K562 (cell line): ENCODE measurements around the gene SLC34A2. TPM values are rescaled to one million over a fixed set of nuclear protein-coding genes. Genes with fewer than 3 reads are reported as not detected.
A peak's percentile ranks its signal among the peaks of the same experiment; 100 is the strongest.

Source experiments
- BRD9 ChIP-seq: fragments of 450-650 bp; IDR thresholded peaks from 2 replicates; pipeline ENCODE4 v1.6.1; 2018; ENCODE audit warnings: low read depth; ENCODE audit not compliant: partially characterized antibody
- C11orf30 ChIP-seq: fragments of 450-650 bp; IDR thresholded peaks from 2 replicates; pipeline ENCODE4 v1.6.1; 2016; ENCODE audit warnings: low read depth, mild to moderate bottlenecking
- CBFA2T3 ChIP-seq: fragments of 450-650 bp; IDR thresholded peaks from 2 replicates; pipeline ENCODE4 v1.6.1; 2017
- CREM ChIP-seq: IDR thresholded peaks from 2 replicates; pipeline ENCODE4 v1.6.1; 2014; ENCODE audit warnings: antibody characterized with exemption, low read depth
- FOXJ2 ChIP-seq: fragments of 200-800 bp; sonication (Bioruptor generic); IDR thresholded peaks from 2 replicates; pipeline ENCODE4 v1.6.1; 2016; ENCODE audit warnings: missing genetic modification characterization, missing compliant biosample characterization
- HDAC6 ChIP-seq: IDR thresholded peaks from 2 replicates; pipeline ENCODE4 v1.6.1; 2012; ENCODE audit warnings: low read depth, mild to moderate bottlenecking, control low read depth, inconsistent platforms, low read length, moderate library complexity
- MAX ChIP-seq: sonication (generic); formaldehyde crosslinking; IDR thresholded peaks from 2 replicates; pipeline ENCODE4 v1.9.0; 2022; ENCODE audit warnings: mild to moderate bottlenecking, missing genetic modification reagents
- MCM2 ChIP-seq: fragments of 450-650 bp; IDR thresholded peaks from 2 replicates; pipeline ENCODE4 v1.6.1; 2017; ENCODE audit warnings: low read depth, mild to moderate bottlenecking
- MTA2 ChIP-seq: fragments of 450-650 bp; IDR thresholded peaks from 2 replicates; pipeline ENCODE4 v1.6.1; 2016; ENCODE audit warnings: low read depth
- MTF1 ChIP-seq: fragments of 250-450 bp; sonication (Bioruptor Pico); IDR thresholded peaks from 2 replicates; pipeline ENCODE4 v1.9.0; 2021; ENCODE audit warnings: moderate library complexity, mild to moderate bottlenecking, inconsistent platforms, borderline replicate concordance
- NFE2 ChIP-seq: IDR thresholded peaks from 2 replicates; pipeline ENCODE4 v1.6.1; 2014; ENCODE audit warnings: antibody characterized with exemption, low read depth
- PHB2 ChIP-seq: fragments of 450-650 bp; IDR thresholded peaks from 2 replicates; pipeline ENCODE4 v1.6.1; 2017; ENCODE audit warnings: low read depth
- PRDM10 ChIP-seq: fragments of 450-650 bp; IDR thresholded peaks from 2 replicates; pipeline ENCODE4 v1.6.1; 2018; ENCODE audit not compliant: partially characterized antibody
- PTBP1 ChIP-seq: fragments of 200-400 bp; formaldehyde crosslinking; IDR thresholded peaks from 2 replicates; pipeline ENCODE4 v1.6.1; 2017; ENCODE audit warnings: low read depth, low read length
- PYGO2 ChIP-seq: fragments of 450-650 bp; IDR thresholded peaks from 2 replicates; pipeline ENCODE4 v1.6.1; 2016; ENCODE audit warnings: mild to moderate bottlenecking, missing genetic modification characterization, moderate library complexity, missing compliant biosample characterization
- RAD51 ChIP-seq: fragments of 450-650 bp; IDR thresholded peaks from 2 replicates; pipeline ENCODE4 v1.7.1; 2016; ENCODE audit warnings: low read depth, mild to moderate bottlenecking, borderline replicate concordance
- RNF2 ChIP-seq: sonication (generic); IDR thresholded peaks from 2 replicates; pipeline ENCODE4 v1.6.1; 2016
- SMARCA5 ChIP-seq: fragments of 450-650 bp; IDR thresholded peaks from 2 replicates; pipeline ENCODE4 v1.6.1; 2016
- ZNF212 ChIP-seq: fragments of 450-650 bp; formaldehyde crosslinking; IDR thresholded peaks from 2 replicates; pipeline ENCODE4 v1.4.0; 2020; ENCODE audit warnings: mild to moderate bottlenecking
- ZNF232 ChIP-seq: sonication (generic); formaldehyde crosslinking; IDR thresholded peaks from 2 replicates; pipeline ENCODE4 v1.8.0; 2022; ENCODE audit warnings: mild to moderate bottlenecking, missing genetic modification reagents
- ZNF282 ChIP-seq: sonication (generic); formaldehyde crosslinking; IDR thresholded peaks from 2 replicates; pipeline ENCODE4 v1.8.1; 2023; ENCODE audit warnings: missing genetic modification reagents
- ZNF644 ChIP-seq: fragments of 200-800 bp; sonication (Bioruptor generic); IDR thresholded peaks from 2 replicates; pipeline ENCODE4 v1.6.1; 2016; ENCODE audit warnings: low read depth, missing genetic modification characterization, missing compliant biosample characterization
- polyA plus RNA-seq, 8 experiments: library from polyadenylated mRNA; depleted of rRNA in 4 of 8; stranded (reverse) in 5 of 8; unstranded in 3 of 8; fragments of >200 nt; fragmentation: Nextera tagmentation in 2 of 8; fragmentation: Illumina TruSeq in 1 of 8; extraction: Ambion mirVana in 2 of 8; extraction: Trizol in 1 of 8; gene quantifications; 2 replicates each; pipeline versions ENCODE4 v1.2.1 to v1.2.3, GENCODE V29; 2011 to 2014; ENCODE audit warnings: inconsistent platforms in 1 of 8, missing spikeins in 1 of 8
- total RNA-seq, 7 experiments: library from RNA; depleted of rRNA in 6 of 7; stranded (reverse); fragments of >200 nt in 6 of 7; fragmentation: Illumina TruSeq in 2 of 7; extraction: Trizol in 2 of 7; gene quantifications; 2 replicates each; pipeline versions ENCODE4 v1.2.1 to v1.2.3, GENCODE V29; 2011 to 2021; ENCODE audit warnings: low replicate concordance in 1 of 7
- TF ChIP-seq, protein P1 (sequence below), 2 experiments: fragments of 450-650 bp; IDR thresholded peaks; 2 replicates each; pipeline ENCODE4 v1.6.1; 2018; ENCODE audit warnings: mild to moderate bottlenecking in 2 of 2, low read depth in 1 of 2; ENCODE audit not compliant: partially characterized antibody in 2 of 2
- TF ChIP-seq, protein P2 (sequence below): sonication (generic); formaldehyde crosslinking; IDR thresholded peaks from 2 replicates; pipeline ENCODE4 v1.8.0; 2022; ENCODE audit warnings: mild to moderate bottlenecking, low read depth, missing genetic modification reagents

The SLC34A2 gene
- total and polyA plus RNA-seq, 9 of the 15 experiments (the other 6 are each of a cell fraction or from before 2014, with no cell fraction given): 1.5 TPM; not detected in 8

DNA sequence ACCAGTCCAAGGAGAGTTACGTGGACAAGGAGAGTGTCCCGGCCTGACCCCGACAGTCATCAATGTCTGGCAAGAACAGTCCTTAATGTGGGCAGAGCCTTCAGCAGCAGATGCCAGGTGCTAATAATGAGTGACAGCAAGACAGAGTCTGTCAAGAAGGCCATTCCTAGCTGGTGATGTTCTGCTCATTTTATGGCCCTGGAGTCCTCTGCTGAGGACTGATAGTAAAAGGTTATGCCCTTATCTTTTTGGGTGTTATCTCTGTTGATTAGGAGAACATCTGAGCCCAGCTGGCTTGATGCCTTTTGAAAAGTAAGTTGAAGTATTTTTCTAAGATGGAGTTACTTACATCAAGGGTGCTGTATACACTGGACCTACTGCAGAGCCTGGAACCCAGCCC, 67.3 kb downstream of the SLC34A2 start (continued):
- TF ChIP-seq C11orf30 (no peak), BRD9 (no peak), PHB2 (no peak), MTF1 (CRISPR knock-in tag) (no peak), ZNF282 (CRISPR knock-in tag) (no peak), MCM2 (no peak), RNF2 (no peak), FOXJ2 (tag) (0 out of 2 replicates have a peak, but pooled peaks have one; percentile 27), ZNF644 (peak; percentile 93), PYGO2 (peak; percentile 54; the same call in 1 of the 2 replicates), MAX (no peak), ZNF232 (CRISPR knock-in tag) (no peak), PTBP1 (no peak), HDAC6 (no peak), PRDM10 (no peak), ZNF212 (CRISPR knock-in tag) (no peak), CREM (no peak), NFE2 (no peak), RAD51 (no peak), CBFA2T3 (peak; percentile 79), SMARCA5 (no peak), MTA2 (peak; percentile 25; the same call in 1 of the 2 replicates)
- TF ChIP-seq, protein P1, sequence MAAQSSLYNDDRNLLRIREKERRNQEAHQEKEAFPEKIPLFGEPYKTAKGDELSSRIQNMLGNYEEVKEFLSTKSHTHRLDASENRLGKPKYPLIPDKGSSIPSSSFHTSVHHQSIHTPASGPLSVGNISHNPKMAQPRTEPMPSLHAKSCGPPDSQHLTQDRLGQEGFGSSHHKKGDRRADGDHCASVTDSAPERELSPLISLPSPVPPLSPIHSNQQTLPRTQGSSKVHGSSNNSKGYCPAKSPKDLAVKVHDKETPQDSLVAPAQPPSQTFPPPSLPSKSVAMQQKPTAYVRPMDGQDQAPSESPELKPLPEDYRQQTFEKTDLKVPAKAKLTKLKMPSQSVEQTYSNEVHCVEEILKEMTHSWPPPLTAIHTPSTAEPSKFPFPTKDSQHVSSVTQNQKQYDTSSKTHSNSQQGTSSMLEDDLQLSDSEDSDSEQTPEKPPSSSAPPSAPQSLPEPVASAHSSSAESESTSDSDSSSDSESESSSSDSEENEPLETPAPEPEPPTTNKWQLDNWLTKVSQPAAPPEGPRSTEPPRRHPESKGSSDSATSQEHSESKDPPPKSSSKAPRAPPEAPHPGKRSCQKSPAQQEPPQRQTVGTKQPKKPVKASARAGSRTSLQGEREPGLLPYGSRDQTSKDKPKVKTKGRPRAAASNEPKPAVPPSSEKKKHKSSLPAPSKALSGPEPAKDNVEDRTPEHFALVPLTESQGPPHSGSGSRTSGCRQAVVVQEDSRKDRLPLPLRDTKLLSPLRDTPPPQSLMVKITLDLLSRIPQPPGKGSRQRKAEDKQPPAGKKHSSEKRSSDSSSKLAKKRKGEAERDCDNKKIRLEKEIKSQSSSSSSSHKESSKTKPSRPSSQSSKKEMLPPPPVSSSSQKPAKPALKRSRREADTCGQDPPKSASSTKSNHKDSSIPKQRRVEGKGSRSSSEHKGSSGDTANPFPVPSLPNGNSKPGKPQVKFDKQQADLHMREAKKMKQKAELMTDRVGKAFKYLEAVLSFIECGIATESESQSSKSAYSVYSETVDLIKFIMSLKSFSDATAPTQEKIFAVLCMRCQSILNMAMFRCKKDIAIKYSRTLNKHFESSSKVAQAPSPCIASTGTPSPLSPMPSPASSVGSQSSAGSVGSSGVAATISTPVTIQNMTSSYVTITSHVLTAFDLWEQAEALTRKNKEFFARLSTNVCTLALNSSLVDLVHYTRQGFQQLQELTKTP (IDR thresholded peaks at IDR 0.05; ENCODE audit: low read depth in 1 of 2, partially characterized antibody in 2 of 2): no peak
- TF ChIP-seq, protein P2, sequence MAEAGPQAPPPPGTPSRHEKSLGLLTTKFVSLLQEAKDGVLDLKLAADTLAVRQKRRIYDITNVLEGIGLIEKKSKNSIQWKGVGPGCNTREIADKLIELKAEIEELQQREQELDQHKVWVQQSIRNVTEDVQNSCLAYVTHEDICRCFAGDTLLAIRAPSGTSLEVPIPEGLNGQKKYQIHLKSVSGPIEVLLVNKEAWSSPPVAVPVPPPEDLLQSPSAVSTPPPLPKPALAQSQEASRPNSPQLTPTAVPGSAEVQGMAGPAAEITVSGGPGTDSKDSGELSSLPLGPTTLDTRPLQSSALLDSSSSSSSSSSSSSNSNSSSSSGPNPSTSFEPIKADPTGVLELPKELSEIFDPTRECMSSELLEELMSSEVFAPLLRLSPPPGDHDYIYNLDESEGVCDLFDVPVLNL (CRISPR knock-in tag): no peak
